ENCODE measurements around the gene TREX2.
A peak's percentile ranks its signal among the peaks of the same experiment; 100 is the strongest.

TREX2 gene

GRCh38 chrX:153475271-153475670, 29.4 kb upstream of the TREX2 start:
- no peak for DNase-seq

GRCh38 chrX:153474718-153475117, 28.9 kb upstream of the TREX2 start:
- DNase-seq: peak; percentile 28

GRCh38 chrX:153474266-153474665, 28.4 kb upstream of the TREX2 start:
- no peak for DNase-seq

DNA sequence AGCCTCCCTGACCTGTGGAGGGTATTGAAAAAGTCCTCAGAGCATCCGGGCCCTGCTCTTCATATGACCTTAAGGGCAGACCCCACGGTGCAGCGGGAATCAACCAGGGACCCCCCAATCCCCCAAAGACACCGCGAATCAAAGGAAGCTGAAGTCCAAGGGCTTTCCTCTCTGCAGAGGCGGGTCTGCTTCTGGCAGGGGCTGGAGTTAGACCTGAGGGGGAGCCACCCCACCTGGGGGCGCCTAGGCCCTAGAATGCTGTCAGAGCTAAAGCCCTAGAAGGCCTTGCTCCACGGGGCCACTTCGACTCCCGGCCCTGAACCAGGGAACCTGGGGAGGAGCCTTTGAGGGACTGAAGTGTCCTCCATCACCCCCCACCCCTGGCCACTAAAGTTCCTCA, 27.3 kb upstream of the TREX2 start:
- DNase-seq: no peak

DNA sequence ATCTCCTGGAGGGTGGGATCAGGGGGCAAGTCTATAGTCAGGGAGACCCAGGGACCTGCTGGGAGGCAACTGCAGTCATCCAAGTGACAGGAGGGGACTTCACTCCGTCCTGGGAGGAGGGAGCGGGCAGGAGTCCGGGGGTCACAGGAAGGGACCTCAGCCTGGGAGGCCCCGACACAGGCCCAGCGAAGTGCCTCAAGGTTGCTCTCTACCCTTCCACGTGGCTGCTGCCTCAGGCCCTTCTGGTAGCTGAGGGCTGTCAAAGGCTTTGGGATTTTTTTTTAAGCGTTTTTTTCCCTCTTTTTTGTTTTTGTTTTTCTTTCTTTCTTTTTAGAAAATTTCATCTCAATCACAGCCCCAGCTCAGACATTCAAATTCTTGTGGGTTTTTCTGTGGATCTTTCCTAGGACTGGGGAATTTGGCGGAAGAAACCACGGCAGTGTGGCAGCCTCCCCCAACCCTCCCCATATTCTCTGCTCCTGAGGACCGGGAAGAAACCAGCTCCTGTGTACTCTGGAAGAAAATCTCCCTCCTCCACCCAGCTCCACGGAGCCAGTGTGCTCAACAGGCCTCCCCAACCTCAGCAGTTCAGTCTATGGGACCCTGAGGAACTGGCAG, 25.9 kb upstream of the TREX2 start:
- no peak for DNase-seq

- DNase-seq: peak; percentile 87
Observed at GRCh38 chrX:153470411-153471363, 24.8 kb upstream of the TREX2 start, which contains the start of gene HAUS7. Gene HAUS7 (minus strand): TSS chrX:153470576. CDS start chrX:153470557, 19 bp downstream.

GRCh38 chrX:153469811-153470410, 24.1 kb upstream of the TREX2 start:
- peak; percentile 38 for DNase-seq

DNA sequence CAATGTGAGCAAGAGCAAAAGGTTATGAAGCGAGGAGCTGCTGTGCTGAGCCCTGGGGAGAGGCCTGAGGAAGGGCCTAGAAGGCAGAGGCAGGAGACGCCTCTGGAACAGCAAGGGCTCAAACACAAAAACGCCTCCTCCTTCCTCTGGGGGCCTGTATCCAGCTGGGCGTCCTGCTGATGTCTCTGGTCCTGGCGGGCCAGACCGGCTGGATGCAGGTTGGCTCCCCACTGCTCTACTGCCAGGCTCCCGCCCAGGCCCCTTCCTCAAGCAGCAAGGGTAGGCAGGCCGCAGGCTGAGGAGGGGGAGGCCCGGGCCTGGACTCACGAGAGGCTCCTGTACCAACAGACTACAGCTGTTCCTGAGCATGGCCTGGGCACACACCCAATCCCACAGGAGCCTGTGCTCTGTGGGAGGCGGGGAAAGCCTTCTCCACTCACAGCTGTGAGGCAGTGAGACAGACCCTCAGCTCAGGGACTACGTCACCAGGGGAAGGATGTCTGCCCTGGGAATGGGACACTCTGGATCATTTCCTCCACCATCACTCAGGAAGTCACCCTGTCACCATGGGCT, 22.2 kb upstream of the TREX2 start:
- no peak for DNase-seq

- DNase-seq: no peak
Observed at GRCh38 chrX:153465691-153466380, 20.0 kb upstream of the TREX2 start.

- no peak for DNase-seq
Observed at GRCh38 chrX:153464116-153464515, 18.3 kb upstream of the TREX2 start.

DNA sequence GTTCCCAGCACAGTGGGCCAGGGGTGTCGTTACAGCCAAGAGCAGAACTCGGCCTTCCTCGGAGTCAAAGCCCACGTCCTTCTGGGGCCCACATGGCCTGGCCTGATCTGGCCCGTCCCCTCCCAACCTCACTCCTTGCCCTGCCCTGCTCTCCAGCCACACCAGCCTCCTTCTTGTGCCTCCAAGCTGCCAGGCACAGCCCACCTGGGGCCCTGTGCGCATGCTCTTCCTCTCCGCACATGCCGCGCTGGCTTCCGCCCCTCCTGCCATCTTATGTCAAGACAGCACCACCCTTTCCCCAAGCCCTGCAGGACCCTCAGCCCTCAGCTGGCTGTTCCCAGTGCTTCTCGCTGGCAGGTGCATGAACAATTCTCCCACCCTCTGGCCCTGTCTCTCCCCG, 17.7 kb upstream of the TREX2 start:
- DNase-seq: no peak

DNA sequence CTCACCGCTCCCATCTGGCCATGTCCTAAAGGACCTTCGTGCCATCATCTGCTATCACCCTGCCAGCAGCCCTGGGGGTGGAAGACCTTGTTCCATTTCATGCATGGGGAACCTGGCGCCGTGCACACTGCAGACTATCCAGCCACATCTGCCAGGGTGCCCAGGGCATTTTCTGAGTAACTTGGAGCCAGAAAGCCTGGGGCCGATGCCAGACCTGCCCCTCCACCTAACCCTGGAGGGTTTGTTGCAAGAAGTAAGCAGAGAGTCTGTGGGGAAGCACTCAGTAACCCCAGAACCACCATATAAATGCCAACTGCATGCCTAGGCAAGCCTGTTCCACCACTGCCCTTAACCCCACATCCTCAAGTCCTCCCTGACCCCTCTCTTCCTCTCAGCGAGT, 17.2 kb upstream of the TREX2 start:
- DNase-seq: no peak

DNA sequence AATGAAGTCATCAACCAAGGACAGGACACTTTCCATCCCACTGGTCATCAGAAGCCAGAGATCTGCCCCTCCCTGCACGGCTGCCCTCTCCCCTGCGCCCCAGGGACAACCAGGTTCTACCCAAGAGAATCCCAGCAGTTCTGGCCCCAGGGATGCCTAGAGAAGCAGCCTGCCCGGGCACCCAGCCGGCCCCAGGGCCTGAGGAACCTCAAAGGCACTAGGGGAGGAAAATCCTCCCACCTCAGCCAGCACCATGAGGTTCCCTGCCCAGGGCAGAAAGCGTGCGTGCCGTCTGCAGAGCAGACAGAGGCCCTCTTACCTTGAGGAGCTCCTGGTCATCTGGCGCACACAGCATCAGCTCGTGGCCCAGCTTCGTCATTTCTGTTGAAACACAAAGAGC, 16.4 kb upstream of the TREX2 start:
- no peak for DNase-seq

- peak; percentile 41 for DNase-seq
Observed at GRCh38 chrX:153460826-153461225, 15.0 kb upstream of the TREX2 start.

DNA sequence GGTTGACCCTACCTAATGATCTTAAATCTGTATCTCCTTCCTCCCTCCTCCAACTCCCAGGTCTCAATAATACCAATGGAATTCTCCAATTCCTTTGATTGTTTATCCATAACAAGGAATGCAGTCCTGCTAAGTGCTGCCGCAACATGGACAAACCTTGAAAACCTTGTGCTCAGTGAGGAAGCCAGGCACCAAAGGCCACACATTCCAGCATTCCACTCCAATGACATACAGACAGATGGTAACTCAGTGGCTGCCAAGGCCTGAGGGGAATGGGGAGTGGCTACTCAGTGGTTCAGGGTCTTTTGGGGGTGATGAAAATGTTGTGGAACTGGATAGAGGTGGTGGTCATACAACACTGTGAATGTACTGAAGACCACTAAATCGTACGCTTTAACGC, 14.1 kb upstream of the TREX2 start:
- DNase-seq: no peak

GRCh38 chrX:153458476-153458875, 12.6 kb upstream of the TREX2 start:
- DNase-seq: no peak

DNA sequence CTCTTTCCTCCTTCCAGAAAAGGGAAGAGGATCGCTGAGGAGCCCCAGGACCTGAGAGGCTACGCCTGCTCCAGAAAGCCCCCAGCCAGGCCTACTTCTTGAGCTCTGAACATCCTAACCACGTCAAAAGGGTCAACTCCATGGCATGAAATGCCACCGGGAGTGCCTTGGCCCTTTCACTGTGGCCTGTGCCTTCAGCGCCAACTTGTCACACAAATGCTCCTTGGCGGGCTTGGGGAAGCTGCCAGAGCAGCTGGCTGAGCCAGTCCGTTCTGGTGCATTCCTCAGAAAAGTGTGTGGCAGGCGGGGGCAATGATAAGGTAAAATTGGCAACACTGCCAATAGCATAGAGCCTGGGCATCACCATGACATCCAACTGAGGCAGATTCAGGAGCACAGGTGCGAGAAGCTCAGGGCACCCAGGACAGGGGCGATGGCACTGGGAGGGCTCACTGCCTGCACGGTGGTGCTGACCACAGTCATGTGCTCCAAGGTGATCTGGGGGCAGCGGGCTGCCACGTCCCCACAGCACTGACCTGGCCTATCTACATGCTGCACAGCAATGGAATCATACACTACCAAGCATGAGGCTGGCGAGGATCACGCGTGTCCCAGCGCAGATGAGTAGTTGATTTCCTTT, 12.1 kb upstream of the TREX2 start:
- DNase-seq: no peak

GRCh38 chrX:153457136-153457825, 11.4 kb upstream of the TREX2 start:
- no peak for DNase-seq

- no peak for DNase-seq
Observed at GRCh38 chrX:153456704-153457103, 10.8 kb upstream of the TREX2 start.

DNA sequence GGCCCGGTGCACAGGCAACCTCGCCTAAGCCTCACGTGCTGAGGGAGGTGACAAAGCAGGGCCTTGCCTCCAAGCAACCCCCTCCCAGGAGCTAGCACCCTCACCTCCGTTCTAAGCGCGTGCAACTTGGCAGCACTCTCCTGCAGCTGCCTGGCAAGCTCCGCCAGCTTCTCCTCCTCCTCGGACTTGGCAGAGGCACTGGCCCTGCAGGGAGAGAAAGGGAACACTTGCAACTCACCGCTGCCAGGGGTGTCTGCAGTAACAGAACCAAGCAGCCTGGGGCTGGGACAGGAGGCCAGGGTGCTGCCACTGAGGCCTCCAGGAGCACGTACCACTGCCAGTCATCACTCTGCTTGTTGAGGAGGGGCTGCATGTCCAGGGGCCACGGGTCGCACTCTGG, 10.3 kb upstream of the TREX2 start:
- DNase-seq: no peak

DNA sequence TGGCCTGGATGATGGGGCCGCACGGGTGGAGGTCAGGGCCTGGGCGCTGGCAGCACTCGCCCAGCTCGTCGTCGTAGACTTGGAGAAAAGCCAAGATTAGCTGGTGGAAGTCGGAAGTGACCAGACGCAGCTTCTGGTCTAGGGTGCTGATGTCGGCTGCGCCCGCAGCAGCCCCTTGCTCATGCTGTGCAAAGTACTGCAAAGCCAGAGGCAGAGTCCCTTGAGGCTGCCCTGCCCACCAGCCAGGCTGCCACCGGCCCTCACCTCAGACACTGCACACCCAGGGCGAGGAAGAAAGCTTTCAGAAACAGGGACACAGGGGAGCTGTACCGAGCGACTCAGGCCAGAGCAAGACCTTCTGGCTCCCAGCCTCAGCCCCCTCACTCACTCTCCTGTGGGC, 9.7 kb upstream of the TREX2 start:
- DNase-seq: no peak
